HG03521 (cell line): ENCODE measurements around the gene CCDC150.
"Not testable (repeated sequence)": the region's sequence is repeated elsewhere in the genome, so short reads cannot be mapped to it uniquely, and the experiment has no call there.

ENCODE experiments used
- ATAC-seq: cut with Tn5 transposase; IDR thresholded peaks from one replicate; pipeline ENCODE4 v1.9.1; 2021; ENCODE audit warnings: mild to moderate bottlenecking, moderate library complexity; ENCODE audit not compliant: unreplicated experiment

Gene CCDC150

GRCh38 chr2:196703695-196704094 lies 64.2 kb downstream of the CCDC150 start:
- no peak for ATAC-seq

GRCh38 chr2:196710056-196710455 lies 70.5 kb downstream of the CCDC150 start:
- not testable (repeated sequence) for ATAC-seq

- no peak for ATAC-seq
These were observed 72.1 kb downstream of the CCDC150 start for GRCh38 chr2:196711625-196712024.

- ATAC-seq = no peak
These were observed 73.4 kb downstream of the CCDC150 start for GRCh38 chr2:196712867-196713266.

- ATAC-seq = no peak
These were observed 79.0 kb downstream of the CCDC150 start for GRCh38 chr2:196718419-196719109.

- ATAC-seq = no peak
These were observed 79.8 kb downstream of the CCDC150 start for GRCh38 chr2:196719110-196719872.

- ATAC-seq = no peak
These were observed 84.1 kb downstream of the CCDC150 start for GRCh38 chr2:196723571-196723970.

- no peak for ATAC-seq
These were observed 85.7 kb downstream of the CCDC150 start for GRCh38 chr2:196725218-196725617.

GRCh38 chr2:196725882-196726281 lies 86.4 kb downstream of the CCDC150 start:
- ATAC-seq = no peak

- ATAC-seq = no peak
These were observed 89.9 kb downstream of the CCDC150 start for GRCh38 chr2:196729418-196729817.

GRCh38 chr2:196736646-196737045 lies 97.1 kb downstream of the CCDC150 start:
- ATAC-seq = not testable (repeated sequence)

GRCh38 chr2:196737046-196737445 lies 97.5 kb downstream of the CCDC150 start:
- no peak for ATAC-seq

- ATAC-seq = no peak
These were observed 99.5 kb downstream of the CCDC150 start for GRCh38 chr2:196739031-196739430.

GRCh38 chr2:196742216-196742615 lies 102.7 kb downstream of the CCDC150 start:
- no peak for ATAC-seq

GRCh38 chr2:196742685-196743084 lies 103.2 kb downstream of the CCDC150 start:
- ATAC-seq = no peak

- ATAC-seq = no peak
These were observed 103.7 kb downstream of the CCDC150 start for GRCh38 chr2:196743165-196743564.

- no peak for ATAC-seq
These were observed 106.2 kb downstream of the CCDC150 start for GRCh38 chr2:196745711-196746110.

- no peak for ATAC-seq
These were observed 107.9 kb downstream of the CCDC150 start for GRCh38 chr2:196747400-196747799.

- no peak for ATAC-seq
These were observed 108.6 kb downstream of the CCDC150 start for GRCh38 chr2:196748123-196748522.

GRCh38 chr2:196750291-196750923 lies 110.9 kb downstream of the CCDC150 start:
- no peak for ATAC-seq

- ATAC-seq = peak; percentile 92
These were observed 111.6 kb downstream of the CCDC150 start for GRCh38 chr2:196750977-196751631.
